Measurements from ENCODE around the gene TNS3.

The TNS3 gene

DNA sequence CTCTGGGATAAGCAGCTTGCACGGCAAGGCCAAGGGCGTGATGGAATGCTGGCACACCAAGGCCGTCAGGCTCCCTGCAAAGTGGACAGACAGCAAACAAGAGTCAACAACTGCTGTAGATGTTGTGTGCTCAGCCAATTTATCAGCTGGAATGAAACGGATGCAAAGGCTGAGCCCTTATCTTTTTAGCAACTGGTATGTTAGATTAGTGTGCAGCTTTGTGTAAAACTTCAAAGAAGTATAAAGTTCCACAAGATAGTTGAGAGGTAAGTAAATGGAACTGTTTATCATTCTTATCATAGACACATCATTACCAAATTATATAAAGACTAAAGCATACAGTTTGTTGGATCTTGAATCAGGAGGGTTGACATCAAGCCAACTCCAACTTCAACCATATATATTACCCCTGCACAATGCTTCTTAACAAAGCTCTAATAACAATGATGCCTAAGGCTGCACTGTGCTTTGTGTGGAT, 289.0 kb downstream of the TNS3 start:
- DNase-seq = no peak

GRCh38 chr7:47291461-47292081, 290.3 kb downstream of the TNS3 start:
- no peak for DNase-seq

- DNase-seq = no peak
These were observed 291.0 kb downstream of the TNS3 start for GRCh38 chr7:47290867-47291266.

- no peak for DNase-seq
These were observed 291.4 kb downstream of the TNS3 start for GRCh38 chr7:47290466-47290865.

GRCh38 chr7:47288060-47288459, 293.9 kb downstream of the TNS3 start:
- DNase-seq = no peak

GRCh38 chr7:47285860-47286491, 295.9 kb downstream of the TNS3 start:
- peak; percentile 20 for DNase-seq

GRCh38 chr7:47284691-47285635, 296.9 kb downstream of the TNS3 start:
- DNase-seq = no peak

GRCh38 chr7:47283497-47284131, 298.3 kb downstream of the TNS3 start:
- no peak for DNase-seq

- DNase-seq = no peak
These were observed 299.0 kb downstream of the TNS3 start for GRCh38 chr7:47282790-47283496.

- no peak for DNase-seq
These were observed 299.8 kb downstream of the TNS3 start for GRCh38 chr7:47281966-47282643.

GRCh38 chr7:47281161-47281560, 300.8 kb downstream of the TNS3 start:
- DNase-seq = no peak

- DNase-seq = no peak
These were observed 301.8 kb downstream of the TNS3 start for GRCh38 chr7:47280114-47280513.

DNA sequence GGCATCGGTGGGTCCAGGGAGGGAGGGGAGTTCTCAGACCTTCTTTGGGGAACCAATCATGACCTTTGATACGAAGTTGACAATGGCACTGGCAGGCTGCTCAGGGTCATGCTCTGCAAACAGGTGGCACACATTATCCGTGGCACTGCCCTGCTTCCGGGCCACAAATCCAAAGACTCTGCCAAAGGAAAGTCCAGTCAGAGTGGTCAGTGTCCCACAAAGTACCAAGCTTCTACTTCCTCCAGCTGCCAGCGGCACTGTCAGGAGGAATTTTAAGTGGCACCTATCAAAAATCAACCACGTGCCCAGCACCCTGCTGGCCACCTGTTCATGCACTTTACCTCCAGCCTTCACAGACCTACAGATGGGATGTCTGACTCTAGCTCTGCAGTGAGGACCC, 303.9 kb downstream of the TNS3 start:
- DNase-seq = no peak

- no peak for DNase-seq
These were observed 304.6 kb downstream of the TNS3 start for GRCh38 chr7:47277321-47277781.

GRCh38 chr7:47273974-47274766, 307.7 kb downstream of the TNS3 start:
- DNase-seq = no peak

- no peak for DNase-seq
These were observed 308.8 kb downstream of the TNS3 start for GRCh38 chr7:47273088-47273487.

- no peak for DNase-seq
These were observed 310.2 kb downstream of the TNS3 start for GRCh38 chr7:47271749-47272148.

GRCh38 chr7:47268851-47269836, 312.8 kb downstream of the TNS3 start:
- no peak for DNase-seq

- DNase-seq = no peak
These were observed 314.6 kb downstream of the TNS3 start for GRCh38 chr7:47267346-47267745.

- DNase-seq = no peak
These were observed 315.1 kb downstream of the TNS3 start for GRCh38 chr7:47266799-47267198.
